Stomach smooth muscle (tissue), 2 donors: Measurements from ENCODE around the gene SMOC1.

Experiments
- H3K27ac ChIP-seq: one replicate; pipeline ENCODE4 v1.7.0; 2013; ENCODE audit warnings: mild to moderate bottlenecking, low read length, inconsistent platforms
- H3K27me3 ChIP-seq, 2 donors: one replicate each; pipeline ENCODE4 v1.7.0; 2013; ENCODE audit warnings: low read length in 2 of 2; ENCODE audit not compliant: insufficient read depth in 2 of 2, control insufficient read depth in 1 of 2
- H3K36me3 ChIP-seq, 2 donors: one replicate each; pipeline ENCODE4 v1.7.0; 2013; ENCODE audit warnings: low read length in 2 of 2; ENCODE audit not compliant: control insufficient read depth in 2 of 2, insufficient read depth in 2 of 2
- H3K4me1 ChIP-seq: one replicate; pipeline ENCODE4 v1.7.0; 2013; ENCODE audit warnings: low read length; ENCODE audit not compliant: control insufficient read depth, insufficient read depth
- H3K4me3 ChIP-seq, 2 donors: one replicate each; pipeline ENCODE4 v1.7.0; 2013; ENCODE audit warnings: low read length in 2 of 2
- H3K9ac ChIP-seq, 2 donors: one replicate each; pipeline ENCODE4 v1.7.0; 2013; ENCODE audit warnings: low read length in 2 of 2, mild to moderate bottlenecking in 1 of 2
- H3K9me3 ChIP-seq, 2 donors: one replicate each; pipeline ENCODE4 v1.7.0; 2013; ENCODE audit warnings: low read length in 2 of 2; ENCODE audit not compliant: control insufficient read depth in 2 of 2
- donor health status: healthy.
- donor health status: Pancreatic carcinoma.

The SMOC1 gene, protein sequence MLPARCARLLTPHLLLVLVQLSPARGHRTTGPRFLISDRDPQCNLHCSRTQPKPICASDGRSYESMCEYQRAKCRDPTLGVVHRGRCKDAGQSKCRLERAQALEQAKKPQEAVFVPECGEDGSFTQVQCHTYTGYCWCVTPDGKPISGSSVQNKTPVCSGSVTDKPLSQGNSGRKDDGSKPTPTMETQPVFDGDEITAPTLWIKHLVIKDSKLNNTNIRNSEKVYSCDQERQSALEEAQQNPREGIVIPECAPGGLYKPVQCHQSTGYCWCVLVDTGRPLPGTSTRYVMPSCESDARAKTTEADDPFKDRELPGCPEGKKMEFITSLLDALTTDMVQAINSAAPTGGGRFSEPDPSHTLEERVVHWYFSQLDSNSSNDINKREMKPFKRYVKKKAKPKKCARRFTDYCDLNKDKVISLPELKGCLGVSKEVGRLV

DNA sequence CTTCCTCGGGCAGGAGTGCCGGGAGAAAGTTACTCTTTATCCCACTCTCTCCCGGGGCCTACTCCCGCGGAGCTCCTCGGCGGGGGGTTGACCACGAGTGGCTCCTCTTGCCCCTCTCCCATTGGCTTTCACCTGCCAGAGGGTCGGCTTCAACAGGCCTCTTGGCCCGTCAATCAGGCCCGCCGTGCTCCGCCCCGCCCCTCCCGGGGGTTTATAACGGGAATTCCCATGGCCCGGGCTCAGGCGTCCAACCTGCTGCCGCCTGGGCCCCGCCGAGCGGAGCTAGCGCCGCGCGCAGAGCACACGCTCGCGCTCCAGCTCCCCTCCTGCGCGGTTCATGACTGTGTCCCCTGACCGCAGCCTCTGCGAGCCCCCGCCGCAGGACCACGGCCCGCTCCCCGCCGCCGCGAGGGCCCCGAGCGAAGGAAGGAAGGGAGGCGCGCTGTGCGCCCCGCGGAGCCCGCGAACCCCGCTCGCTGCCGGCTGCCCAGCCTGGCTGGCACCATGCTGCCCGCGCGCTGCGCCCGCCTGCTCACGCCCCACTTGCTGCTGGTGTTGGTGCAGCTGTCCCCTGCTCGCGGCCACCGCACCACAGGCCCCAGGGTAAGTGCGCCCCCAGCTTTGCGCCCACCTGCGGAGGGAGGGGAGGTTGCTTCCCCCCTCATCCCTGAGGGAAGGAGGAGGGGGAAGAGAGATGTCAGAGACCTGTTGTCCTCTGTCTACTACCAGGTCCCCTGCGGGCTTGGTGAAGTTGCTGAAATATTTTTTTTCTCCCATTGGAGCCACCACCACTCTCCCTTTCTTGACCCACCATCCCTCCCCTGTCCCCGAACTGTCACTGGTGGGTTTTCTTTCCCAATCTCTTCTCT lies at the start of gene SMOC1:
Gene SMOC1 (plus strand): TSS at position 242 of the 869 bp plus-strand sequence. CDS start 263 bp downstream, at position 505.
- Histone ChIP-seq H3K27me3 (peaks cover 16 to 31% of the 10 kb centered on the region in 2 donors), H3K4me1 (peaks cover 3% of the 10 kb centered on the region), H3K4me3 (peak within 1 kb of the TSS in 1 of 2 donors; percentile 55), H3K27ac (no peak within 1 kb of the TSS), H3K9ac (no peak within 1 kb of the TSS), H3K9me3 (no peaks in the 10 kb centered on the region), H3K36me3 (no peaks in the 10 kb centered on the region)

DNA sequence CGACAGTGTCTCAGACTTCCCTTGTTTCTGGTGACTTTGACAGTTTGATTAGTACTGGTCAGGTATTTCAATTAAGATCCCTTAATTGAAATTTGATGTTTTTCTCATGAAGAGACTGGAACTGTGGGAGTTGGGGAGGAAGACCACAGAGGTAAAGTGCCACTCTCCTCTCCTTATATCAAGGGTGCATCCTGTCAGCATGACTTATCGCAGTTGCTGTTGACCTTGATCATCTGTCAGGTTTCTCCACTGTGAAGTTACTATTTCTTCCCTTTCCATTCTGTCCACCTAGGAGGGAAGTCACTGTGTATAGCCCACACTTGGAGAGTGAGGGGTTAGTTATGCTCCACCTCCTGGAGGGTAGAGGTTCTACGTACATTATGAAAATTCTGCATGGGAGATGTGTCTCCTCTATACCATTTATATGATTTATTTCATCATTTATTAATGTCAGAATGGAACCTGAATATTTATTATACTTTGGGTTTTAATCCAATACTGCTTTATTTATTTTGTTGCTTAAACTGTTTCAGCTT lies 40.3 kb upstream of the SMOC1 start:
- Histone ChIP-seq H3K27ac (no peak overlapping the region), H3K4me3 (no peak overlapping the region), H3K4me1 (no peaks in the 10 kb centered on the region), H3K36me3 (no peaks in the 10 kb centered on the region), H3K27me3 (peaks cover 2 to 5% of the 10 kb centered on the region in 2 donors), H3K9ac (no peak overlapping the region), H3K9me3 (no peaks in the 10 kb centered on the region)

DNA sequence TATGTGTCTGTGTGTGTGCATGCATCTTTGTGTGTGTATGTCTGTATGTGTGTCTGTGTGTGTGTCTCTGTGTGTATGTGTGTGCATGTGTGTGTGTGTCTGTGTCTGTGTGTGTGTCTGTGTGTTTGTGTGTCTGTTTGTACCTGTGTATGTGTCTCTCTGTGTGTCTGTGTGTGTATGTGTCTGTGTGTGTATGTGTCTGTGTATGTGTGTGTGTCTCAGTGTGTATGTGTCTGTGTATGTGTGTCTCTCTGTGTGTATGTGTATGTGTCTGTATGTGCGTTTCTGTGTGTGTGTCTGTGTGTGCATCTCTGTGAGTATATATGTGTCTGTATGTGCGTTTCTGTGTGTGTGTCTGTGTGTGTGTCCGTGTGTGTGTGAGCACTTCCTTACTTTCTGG lies 39.6 kb upstream of the SMOC1 start:
- Histone ChIP-seq H3K27me3 (peaks cover 4 to 5% of the 10 kb centered on the region in 2 donors), H3K9me3 (no peaks in the 10 kb centered on the region), H3K4me1 (no peaks in the 10 kb centered on the region), H3K36me3 (no peaks in the 10 kb centered on the region), H3K9ac (no peak overlapping the region), H3K27ac (no peak overlapping the region), H3K4me3 (no peak overlapping the region)

DNA sequence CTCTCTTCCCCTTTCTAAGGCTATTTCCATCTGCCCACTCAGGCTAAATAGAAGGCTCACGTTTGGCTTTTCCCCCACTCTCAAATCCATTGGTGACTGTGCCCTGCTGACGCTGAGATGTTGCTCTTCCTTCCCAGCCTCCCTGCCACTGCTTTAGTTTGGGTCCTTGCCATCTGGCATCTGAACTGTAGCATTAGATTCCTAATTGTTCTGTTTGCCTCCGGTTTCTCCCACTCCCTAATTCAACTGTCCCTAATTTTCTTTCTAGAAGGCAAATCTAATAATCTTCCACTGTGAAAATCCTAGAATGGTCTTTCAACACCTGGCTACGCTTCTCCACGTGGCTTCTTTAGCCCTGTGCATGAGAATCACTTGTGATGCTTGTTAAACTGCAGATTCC lies 37.6 kb upstream of the SMOC1 start:
- H3K27me3 ChIP-seq: peaks cover 4 to 5% of the 10 kb centered on the region in 2 donors
- H3K27ac ChIP-seq: no peak overlapping the region
- no peak overlapping the region for H3K4me3 ChIP-seq
- no peaks in the 10 kb centered on the region for H3K9me3 ChIP-seq
- no peak overlapping the region for H3K9ac ChIP-seq
- H3K4me1 ChIP-seq: no peaks in the 10 kb centered on the region
- no peaks in the 10 kb centered on the region for H3K36me3 ChIP-seq

DNA sequence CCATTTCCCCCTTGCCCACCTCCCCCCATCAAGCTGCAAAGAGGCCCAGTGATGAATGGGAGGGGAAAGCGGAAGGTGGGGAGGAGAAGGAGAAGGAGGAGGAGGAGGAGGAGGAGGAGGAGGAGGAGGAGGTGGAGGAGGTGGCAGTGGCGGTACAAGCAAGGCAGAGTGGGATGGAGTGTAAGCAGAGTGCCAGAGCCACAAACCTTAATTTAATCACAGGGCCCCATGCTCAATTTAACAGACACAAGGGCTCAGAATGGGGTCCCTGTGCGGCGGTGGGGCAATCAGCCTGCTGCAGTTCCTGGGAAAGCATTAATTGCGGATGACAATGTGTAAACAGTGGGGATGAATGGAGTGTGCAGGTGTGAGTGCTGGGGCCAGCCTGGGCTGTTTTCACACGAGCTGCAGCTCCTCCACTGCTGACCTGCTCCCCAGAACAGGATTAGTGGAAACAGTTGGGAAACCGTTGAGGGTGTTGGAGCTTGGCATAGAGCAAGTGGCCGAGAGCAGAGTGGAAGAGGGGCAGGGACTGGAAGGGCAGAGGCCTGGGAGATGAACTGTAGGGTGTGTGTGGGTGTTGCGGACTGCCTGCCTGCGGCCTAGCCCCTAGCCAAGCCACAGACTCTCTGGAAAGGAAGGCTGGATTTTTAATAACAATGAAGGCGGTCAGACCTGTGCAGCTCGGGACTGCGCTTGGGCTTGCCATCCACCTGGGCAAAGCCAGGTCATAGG lies 36.4 kb upstream of the SMOC1 start:
- Histone ChIP-seq H3K4me3 (no peak overlapping the region), H3K27me3 (peaks cover 4 to 5% of the 10 kb centered on the region in 2 donors), H3K4me1 (no peaks in the 10 kb centered on the region), H3K9me3 (no peaks in the 10 kb centered on the region), H3K9ac (no peak overlapping the region), H3K36me3 (no peaks in the 10 kb centered on the region), H3K27ac (no peak overlapping the region)

DNA sequence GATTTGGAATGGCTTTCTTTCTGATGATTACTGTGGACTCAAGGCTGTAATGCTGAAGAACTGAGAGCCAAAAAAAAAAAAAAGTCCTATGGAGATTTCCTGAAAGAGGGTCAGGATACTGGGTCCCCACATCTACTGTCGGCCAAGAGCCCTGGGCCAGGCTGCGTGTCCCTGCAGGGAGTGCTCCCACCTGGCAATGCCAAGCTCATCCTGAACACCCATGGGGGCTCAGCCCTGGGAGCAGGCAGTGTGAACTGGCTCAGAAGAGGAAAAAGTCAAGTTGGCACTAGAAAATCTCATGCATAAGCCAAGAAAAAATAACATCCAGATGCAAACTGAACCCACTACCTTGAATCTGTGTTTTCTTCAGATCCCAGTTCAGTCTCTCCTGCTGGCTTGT lies 35.0 kb upstream of the SMOC1 start:
- Histone ChIP-seq H3K9ac (no peak overlapping the region), H3K9me3 (no peaks in the 10 kb centered on the region), H3K27me3 (peaks cover 4 to 9% of the 10 kb centered on the region in 2 donors), H3K4me1 (no peaks in the 10 kb centered on the region), H3K27ac (no peak overlapping the region), H3K36me3 (no peaks in the 10 kb centered on the region), H3K4me3 (no peak overlapping the region)

DNA sequence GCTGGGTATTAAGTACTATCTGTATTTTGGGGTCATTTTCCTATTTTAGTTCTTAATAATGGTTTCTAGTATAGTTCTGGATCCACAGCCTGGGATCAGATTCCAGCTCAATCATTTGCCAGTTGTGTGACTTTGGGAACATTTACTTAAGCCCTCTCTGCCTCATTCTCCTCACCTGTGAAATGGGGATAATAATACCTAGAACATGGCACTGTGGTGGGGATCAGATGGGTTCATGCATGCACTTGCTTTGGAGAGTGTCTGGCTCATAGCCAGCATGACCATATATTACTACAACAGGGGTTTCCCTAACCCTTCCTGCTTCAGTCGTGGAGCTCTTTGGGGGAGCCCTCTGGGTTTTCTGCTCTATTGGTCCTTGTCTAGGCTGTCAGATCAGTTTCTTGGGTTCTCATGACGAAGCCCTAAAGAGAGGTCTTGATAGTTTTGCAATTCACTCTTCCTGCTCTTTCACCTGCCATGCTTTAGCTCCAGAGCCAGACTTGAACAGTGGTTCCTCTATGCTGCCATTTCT lies 34.1 kb upstream of the SMOC1 start:
- Histone ChIP-seq H3K27me3 (peaks cover 6 to 9% of the 10 kb centered on the region in 2 donors), H3K36me3 (no peaks in the 10 kb centered on the region), H3K4me1 (no peaks in the 10 kb centered on the region), H3K9ac (no peak overlapping the region), H3K27ac (no peak overlapping the region), H3K4me3 (no peak overlapping the region), H3K9me3 (no peaks in the 10 kb centered on the region)

DNA sequence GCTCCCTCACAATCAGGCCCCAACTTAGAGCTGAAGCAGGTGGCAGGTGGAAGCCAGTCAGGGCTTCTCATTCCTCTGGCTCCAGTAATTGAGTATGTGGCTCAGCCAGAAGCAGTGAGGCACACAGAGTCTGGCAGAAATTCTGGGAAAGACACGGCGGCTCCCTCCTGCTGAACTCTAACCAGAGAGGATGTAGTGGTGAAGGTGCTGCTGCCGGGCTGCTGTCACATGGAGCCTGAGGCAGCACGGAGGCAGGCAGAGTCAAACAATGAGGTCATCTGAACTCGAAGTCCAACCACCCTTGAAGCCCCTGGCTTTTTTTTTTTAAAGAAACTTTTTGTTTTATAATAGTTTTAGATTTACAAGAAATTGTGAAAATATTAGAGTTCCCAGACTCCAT lies 33.4 kb upstream of the SMOC1 start:
- H3K27me3 ChIP-seq: peaks cover 6 to 9% of the 10 kb centered on the region in 2 donors

DNA sequence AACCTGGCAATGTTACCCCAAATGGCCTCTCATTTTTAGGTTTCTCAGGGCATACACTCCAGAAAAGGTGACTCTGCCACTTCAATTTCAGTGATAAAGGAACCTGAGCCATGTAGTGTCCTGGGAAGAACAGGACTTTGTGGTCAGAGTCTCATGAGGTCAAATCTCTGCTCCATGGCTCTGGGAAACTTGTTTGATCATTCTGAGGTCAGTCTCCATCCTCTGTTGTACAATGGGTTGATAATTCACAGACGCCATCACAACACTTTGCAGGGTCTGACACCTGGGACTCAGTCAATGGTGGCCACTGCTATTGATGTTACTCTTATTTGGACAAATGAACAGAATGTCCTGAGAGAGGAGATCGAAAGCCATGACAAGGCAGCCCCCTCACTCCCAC lies 31.1 kb upstream of the SMOC1 start:
- Histone ChIP-seq H3K9ac (no peak overlapping the region), H3K27me3 (peaks cover 4 to 6% of the 10 kb centered on the region in 2 donors), H3K27ac (no peak overlapping the region), H3K36me3 (no peaks in the 10 kb centered on the region), H3K4me3 (no peak overlapping the region), H3K9me3 (no peaks in the 10 kb centered on the region), H3K4me1 (no peaks in the 10 kb centered on the region)

More for the DNA sequence above, 33.4 kb upstream of the SMOC1 start:
- no peaks in the 10 kb centered on the region for H3K9me3 ChIP-seq
- no peaks in the 10 kb centered on the region for H3K36me3 ChIP-seq
- H3K27ac ChIP-seq: no peak overlapping the region
- no peaks in the 10 kb centered on the region for H3K4me1 ChIP-seq
- no peak overlapping the region for H3K9ac ChIP-seq
- H3K4me3 ChIP-seq: no peak overlapping the region

DNA sequence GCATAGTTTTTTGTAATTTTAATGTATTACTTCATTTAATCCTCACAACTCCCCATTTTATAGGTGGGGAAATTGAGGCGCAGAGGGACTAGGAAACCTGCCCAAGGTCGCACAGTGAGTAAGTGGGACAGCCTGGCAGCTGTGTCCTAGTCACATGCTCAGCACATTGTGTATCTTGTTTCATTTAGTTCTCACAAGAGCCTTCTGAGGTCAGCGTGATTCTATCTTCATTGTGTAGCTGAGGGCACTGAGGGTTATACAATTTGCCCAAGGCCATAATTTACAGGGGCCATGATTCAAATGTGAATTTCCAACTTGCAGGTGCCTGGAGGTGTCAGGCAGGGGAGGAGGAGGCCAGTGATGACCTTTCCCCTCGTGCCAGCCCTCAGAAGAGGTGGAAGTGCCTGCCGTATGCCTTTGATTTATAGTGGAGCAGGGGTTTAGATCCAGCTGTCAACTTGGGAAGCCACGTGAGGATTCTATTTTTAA lies 30.3 kb upstream of the SMOC1 start:
- Histone ChIP-seq H3K4me3 (no peak overlapping the region), H3K9me3 (no peaks in the 10 kb centered on the region), H3K4me1 (no peaks in the 10 kb centered on the region), H3K27ac (no peak overlapping the region), H3K36me3 (no peaks in the 10 kb centered on the region), H3K27me3 (peaks cover 7% of the 10 kb centered on the region in 2 donors), H3K9ac (no peak overlapping the region)
